Gastrocnemius medialis (tissue), 4 donors: ENCODE measurements around the gene NAP1L4.

Experiments used
- CTCF ChIP-seq, 5 experiments: fragments of 450-650 bp in 3 of 5; fragments of 200-600 bp in 2 of 5; sonication (generic) in 2 of 5; IDR thresholded peaks in 4 of 5; conservative IDR thresholded peaks in 1 of 5; 1 replicate in 4 of 5; 2 replicates in 1 of 5; pipeline ENCODE4 v1.5.1; 2016 to 2019; ENCODE audit warnings: antibody characterized with exemption in 5 of 5, mild to moderate bottlenecking in 3 of 5, moderate library complexity in 3 of 5
- POLR2A ChIP-seq, 2 donors: fragments of 450-650 bp; IDR thresholded peaks; one replicate each; pipeline ENCODE4 v1.6.1; 2017; ENCODE audit warnings: antibody characterized with exemption in 2 of 2, mild to moderate bottlenecking in 2 of 2, moderate library complexity in 2 of 2

- TF ChIP-seq CTCF (IDR thresholded peaks at IDR 0.05 in 4 of 5, conservative IDR thresholded peaks at IDR 0.05 in 1 of 5) (no peak), POLR2A (IDR thresholded peaks at IDR 0.05) (no peak)
These were observed 70.2 kb downstream of the NAP1L4 start for GRCh38 chr11:2921742-2922493.
